ENCODE results near the gene NXPE3.
A peak's percentile ranks its signal among the peaks of the same experiment; 100 is the strongest.
"Not testable (repeated sequence)": the region's sequence is repeated elsewhere in the genome, so short reads cannot be mapped to it uniquely, and the experiment has no call there.

Gene NXPE3

GRCh38 chr3:101779047-101779821, at the start of gene NXPE3:
Gene NXPE3, plus strand, starts transcription at chr3:101779211. Its CDS starts 6,386 bp downstream, at chr3:101785597.
- Histone ChIP-seq H3K27ac (ENCODE audit: low read depth, low read length) (peak within 1 kb of the TSS; percentile 71), H3K4me3 (ENCODE audit: low read depth in 1 of 2, low read length in 2 of 2) (peak within 1 kb of the TSS; percentile 88), H3K9ac (ENCODE audit: low read depth in 1 of 2, low read length in 2 of 2) (peak within 1 kb of the TSS; percentile 52 to 81), H3K27me3 (ENCODE audit: control insufficient read depth in 1 of 2, insufficient read depth in 2 of 2, low read length in 2 of 2) (no peaks in the 10 kb centered on the region), H3K9me3 (ENCODE audit: control insufficient read depth in 1 of 2, low read length in 2 of 2) (no peaks in the 10 kb centered on the region), H3K36me3 (ENCODE audit: control insufficient read depth in 1 of 2, insufficient read depth in 2 of 2, low read length in 2 of 2) (peaks cover 6 to 7% of the 10 kb centered on the region in 2 donors), H3K4me1 (ENCODE audit: control insufficient read depth in 1 of 2, insufficient read depth in 2 of 2, low read length in 2 of 2) (peaks cover 14 to 15% of the 10 kb centered on the region in 2 donors)

DNA sequence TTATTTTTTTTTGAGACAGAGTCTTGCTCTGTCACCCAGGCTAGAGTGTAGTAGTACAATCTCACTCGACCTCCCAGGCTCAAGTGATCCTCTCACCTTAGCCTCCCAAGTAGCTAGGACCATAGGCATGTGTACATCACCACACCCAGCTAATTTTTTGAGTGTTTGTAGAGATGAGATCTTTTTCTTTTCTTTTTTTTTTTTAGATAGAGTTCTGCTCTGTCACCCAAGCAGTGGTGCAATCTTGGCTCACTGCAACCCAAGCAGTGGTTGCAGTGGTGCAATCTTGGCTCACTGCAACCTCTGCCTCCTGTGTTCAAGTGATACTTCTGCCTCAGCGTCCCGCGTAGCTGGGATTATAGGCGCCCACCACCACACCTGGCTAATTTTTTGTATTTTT, 49.4 kb upstream of the NXPE3 start:
- no peak overlapping the region for H3K27ac ChIP-seq (ENCODE audit: low read depth, low read length)
- no peaks in the 10 kb centered on the region for H3K27me3 ChIP-seq (ENCODE audit: control insufficient read depth in 1 of 2, insufficient read depth in 2 of 2, low read length in 2 of 2)
- no peaks in the 10 kb centered on the region for H3K9me3 ChIP-seq (ENCODE audit: control insufficient read depth in 1 of 2, low read length in 2 of 2)
- H3K4me3 ChIP-seq (ENCODE audit: low read depth in 1 of 2, low read length in 2 of 2): no peak overlapping the region
- H3K9ac ChIP-seq (ENCODE audit: low read depth in 1 of 2, low read length in 2 of 2): no peak overlapping the region
- peaks cover 8 to 43% of the 10 kb centered on the region in 2 donors for H3K36me3 ChIP-seq (ENCODE audit: control insufficient read depth in 1 of 2, insufficient read depth in 2 of 2, low read length in 2 of 2)
- peaks cover 4 to 6% of the 10 kb centered on the region in 2 donors for H3K4me1 ChIP-seq (ENCODE audit: control insufficient read depth in 1 of 2, insufficient read depth in 2 of 2, low read length in 2 of 2)

DNA sequence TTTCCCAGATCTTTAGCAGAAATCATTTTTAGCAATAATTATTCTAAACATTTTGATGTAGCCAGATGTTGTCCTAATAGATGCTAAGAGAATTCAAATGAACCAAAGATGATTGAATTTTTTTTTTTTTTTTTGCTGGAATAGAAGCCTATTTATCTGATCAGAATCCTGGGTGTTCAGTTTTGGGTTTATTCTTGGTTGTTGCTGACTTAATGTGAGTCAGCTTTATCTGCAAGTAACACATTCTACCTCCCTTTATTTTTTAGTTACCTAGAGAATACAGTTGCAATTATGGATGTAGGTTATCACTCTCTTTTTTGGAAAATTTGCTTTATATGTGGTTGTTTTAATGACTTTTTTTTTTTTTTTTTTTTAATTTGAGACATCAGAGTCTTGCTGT, 48.2 kb upstream of the NXPE3 start:
- Histone ChIP-seq H3K9me3 (ENCODE audit: control insufficient read depth in 1 of 2, low read length in 2 of 2) (no peaks in the 10 kb centered on the region), H3K4me3 (ENCODE audit: low read depth in 1 of 2, low read length in 2 of 2) (no peak overlapping the region), H3K9ac (ENCODE audit: low read depth in 1 of 2, low read length in 2 of 2) (no peak overlapping the region), H3K4me1 (ENCODE audit: control insufficient read depth in 1 of 2, insufficient read depth in 2 of 2, low read length in 2 of 2) (peaks cover 4 to 5% of the 10 kb centered on the region in 2 donors), H3K27ac (ENCODE audit: low read depth, low read length) (no peak overlapping the region), H3K27me3 (ENCODE audit: control insufficient read depth in 1 of 2, insufficient read depth in 2 of 2, low read length in 2 of 2) (no peaks in the 10 kb centered on the region), H3K36me3 (ENCODE audit: control insufficient read depth in 1 of 2, insufficient read depth in 2 of 2, low read length in 2 of 2) (peaks cover 10 to 56% of the 10 kb centered on the region in 2 donors)

DNA sequence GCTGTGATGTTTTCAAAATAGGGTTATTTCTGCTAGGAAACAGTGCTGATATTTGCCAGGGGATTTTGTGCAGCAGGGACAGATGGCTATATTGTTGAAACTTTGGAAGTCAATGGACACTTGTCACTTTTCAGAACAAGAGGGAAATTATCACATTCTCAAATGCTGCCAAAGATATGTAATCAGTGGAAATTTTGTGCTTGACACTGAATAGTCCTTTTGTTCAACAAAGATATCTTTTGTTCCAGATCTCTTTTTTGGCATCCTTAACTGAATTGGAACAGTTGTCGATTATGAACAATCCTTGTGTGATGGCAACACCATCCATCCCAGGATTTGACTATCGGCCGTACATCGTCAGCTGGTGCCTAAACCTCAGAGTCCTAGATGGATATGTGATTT, 46.8 kb upstream of the NXPE3 start:
- H3K9ac ChIP-seq (ENCODE audit: low read depth in 1 of 2, low read length in 2 of 2): no peak overlapping the region
- no peaks in the 10 kb centered on the region for H3K27me3 ChIP-seq (ENCODE audit: control insufficient read depth in 1 of 2, insufficient read depth in 2 of 2, low read length in 2 of 2)
- H3K9me3 ChIP-seq (ENCODE audit: control insufficient read depth in 1 of 2, low read length in 2 of 2): no peaks in the 10 kb centered on the region
- H3K4me3 ChIP-seq (ENCODE audit: low read depth in 1 of 2, low read length in 2 of 2): no peak overlapping the region
- H3K36me3 ChIP-seq (ENCODE audit: control insufficient read depth in 1 of 2, insufficient read depth in 2 of 2, low read length in 2 of 2): peaks cover 10 to 66% of the 10 kb centered on the region in 2 donors
- H3K4me1 ChIP-seq (ENCODE audit: control insufficient read depth in 1 of 2, insufficient read depth in 2 of 2, low read length in 2 of 2): no peaks in the 10 kb centered on the region
- H3K27ac ChIP-seq (ENCODE audit: low read depth, low read length): no peak overlapping the region

DNA sequence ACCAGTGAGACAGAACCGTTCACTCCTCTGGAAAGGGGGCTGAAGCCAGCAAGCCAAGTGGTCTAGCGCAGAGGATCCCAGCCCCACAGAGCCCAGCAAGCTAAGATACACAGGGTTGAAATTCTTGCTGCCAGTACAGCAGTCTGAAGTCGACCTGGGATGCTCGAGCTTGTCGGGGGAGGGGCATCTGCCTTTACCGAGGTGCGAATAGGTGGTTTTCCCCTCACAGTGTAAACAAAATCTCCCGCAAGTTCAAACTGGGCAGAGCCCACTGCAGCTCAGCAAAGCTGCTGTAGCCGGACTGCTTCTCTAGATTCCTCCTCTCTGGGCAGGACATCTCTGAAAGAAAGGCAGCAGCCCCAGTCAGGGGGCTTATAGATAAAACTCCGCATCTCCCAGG, 43.2 kb upstream of the NXPE3 start:
- no peak overlapping the region for H3K4me3 ChIP-seq (ENCODE audit: low read depth in 1 of 2, low read length in 2 of 2)
- H3K36me3 ChIP-seq (ENCODE audit: control insufficient read depth in 1 of 2, insufficient read depth in 2 of 2, low read length in 2 of 2): peaks cover 10 to 52% of the 10 kb centered on the region in 2 donors
- no peak overlapping the region for H3K27ac ChIP-seq (ENCODE audit: low read depth, low read length)
- no peak overlapping the region for H3K9ac ChIP-seq (ENCODE audit: low read depth in 1 of 2, low read length in 2 of 2)
- H3K4me1 ChIP-seq (ENCODE audit: control insufficient read depth in 1 of 2, insufficient read depth in 2 of 2, low read length in 2 of 2): no peaks in the 10 kb centered on the region
- H3K27me3 ChIP-seq (ENCODE audit: control insufficient read depth in 1 of 2, insufficient read depth in 2 of 2, low read length in 2 of 2): no peaks in the 10 kb centered on the region
- no peaks in the 10 kb centered on the region for H3K9me3 ChIP-seq (ENCODE audit: control insufficient read depth in 1 of 2, low read length in 2 of 2)

- not testable (repeated sequence) for H3K9ac ChIP-seq (ENCODE audit: low read depth in 1 of 2, low read length in 2 of 2); H3K27me3 ChIP-seq (ENCODE audit: control insufficient read depth in 1 of 2, insufficient read depth in 2 of 2, low read length in 2 of 2); H3K4me3 ChIP-seq (ENCODE audit: low read depth in 1 of 2, low read length in 2 of 2); H3K4me1 ChIP-seq (ENCODE audit: control insufficient read depth in 1 of 2, insufficient read depth in 2 of 2, low read length in 2 of 2); H3K27ac ChIP-seq (ENCODE audit: low read depth, low read length); H3K36me3 ChIP-seq (ENCODE audit: control insufficient read depth in 1 of 2, insufficient read depth in 2 of 2, low read length in 2 of 2); H3K9me3 ChIP-seq (ENCODE audit: control insufficient read depth in 1 of 2, low read length in 2 of 2)
These were observed 37.1 kb upstream of the NXPE3 start for GRCh38 chr3:101741914-101742313.

DNA sequence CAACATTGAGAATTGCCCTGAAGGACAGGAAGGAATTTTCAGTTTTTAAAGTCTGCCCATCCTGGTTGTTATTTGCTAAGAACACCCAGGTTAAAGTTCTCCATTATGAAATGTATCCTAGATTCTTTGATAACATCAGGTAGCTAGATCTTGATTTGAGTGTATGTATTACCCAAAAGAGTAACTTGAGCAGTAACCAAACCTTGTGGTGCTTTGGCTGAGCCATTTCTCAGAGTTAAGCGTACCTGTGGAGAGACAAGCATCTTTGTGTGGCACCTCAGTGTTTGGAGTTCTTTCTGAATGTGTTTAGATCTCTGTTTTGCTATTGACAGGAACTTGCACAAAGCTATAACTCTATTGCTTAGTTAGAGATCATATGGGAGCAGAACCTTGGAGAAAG, 34.2 kb upstream of the NXPE3 start:
- H3K9me3 ChIP-seq (ENCODE audit: control insufficient read depth in 1 of 2, low read length in 2 of 2): no peaks in the 10 kb centered on the region
- no peaks in the 10 kb centered on the region for H3K4me1 ChIP-seq (ENCODE audit: control insufficient read depth in 1 of 2, insufficient read depth in 2 of 2, low read length in 2 of 2)
- no peaks in the 10 kb centered on the region for H3K27me3 ChIP-seq (ENCODE audit: control insufficient read depth in 1 of 2, insufficient read depth in 2 of 2, low read length in 2 of 2)
- peaks cover 0 to 3% of the 10 kb centered on the region in 2 donors for H3K36me3 ChIP-seq (ENCODE audit: control insufficient read depth in 1 of 2, insufficient read depth in 2 of 2, low read length in 2 of 2)
- H3K9ac ChIP-seq (ENCODE audit: low read depth in 1 of 2, low read length in 2 of 2): no peak overlapping the region
- H3K27ac ChIP-seq (ENCODE audit: low read depth, low read length): no peak overlapping the region
- no peak overlapping the region for H3K4me3 ChIP-seq (ENCODE audit: low read depth in 1 of 2, low read length in 2 of 2)

- not testable (repeated sequence) for H3K36me3 ChIP-seq (ENCODE audit: control insufficient read depth in 1 of 2, insufficient read depth in 2 of 2, low read length in 2 of 2); H3K4me3 ChIP-seq (ENCODE audit: low read depth in 1 of 2, low read length in 2 of 2); H3K9ac ChIP-seq (ENCODE audit: low read depth in 1 of 2, low read length in 2 of 2); H3K9me3 ChIP-seq (ENCODE audit: control insufficient read depth in 1 of 2, low read length in 2 of 2); H3K27ac ChIP-seq (ENCODE audit: low read depth, low read length); H3K27me3 ChIP-seq (ENCODE audit: control insufficient read depth in 1 of 2, insufficient read depth in 2 of 2, low read length in 2 of 2); H3K4me1 ChIP-seq (ENCODE audit: control insufficient read depth in 1 of 2, insufficient read depth in 2 of 2, low read length in 2 of 2)
These were observed 33.1 kb upstream of the NXPE3 start for GRCh38 chr3:101745934-101746333.

DNA sequence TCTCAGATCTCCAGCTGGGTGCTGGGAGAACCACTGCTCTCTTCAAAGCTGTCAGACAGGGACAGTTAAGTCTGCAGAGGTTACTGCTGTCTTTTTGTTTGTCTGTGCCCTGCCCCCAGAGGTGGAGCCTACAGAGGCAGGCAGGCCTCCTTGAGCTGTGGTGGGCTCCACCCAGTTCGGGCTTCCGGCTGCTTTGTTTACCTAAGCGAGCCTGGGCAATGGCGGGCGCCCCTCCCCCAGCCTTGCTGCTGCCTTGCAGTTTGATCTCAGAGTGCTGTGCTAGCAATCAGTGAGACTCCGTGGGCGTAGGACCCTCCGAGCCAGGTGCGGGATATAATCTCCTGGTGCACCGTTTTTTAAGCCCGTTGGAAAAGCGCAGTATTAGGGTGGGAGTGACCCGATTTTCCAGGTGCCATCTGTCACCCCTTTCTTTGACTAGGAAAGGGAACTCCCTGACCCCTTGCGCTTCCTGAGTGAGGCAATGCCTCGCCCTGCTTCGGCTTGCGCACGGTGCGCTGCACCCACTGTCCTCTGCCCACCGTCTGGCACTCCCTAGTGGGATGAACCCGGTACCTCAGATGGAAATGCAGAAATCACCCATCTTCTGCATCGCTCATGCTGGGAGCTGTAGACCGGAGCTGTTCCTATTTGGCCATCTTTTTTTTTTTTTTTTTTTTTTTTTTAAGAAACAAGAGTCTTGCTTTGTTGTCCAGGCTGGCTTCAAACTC, 25.5 kb upstream of the NXPE3 start:
- H3K27ac ChIP-seq (ENCODE audit: low read depth, low read length); H3K4me3 ChIP-seq (ENCODE audit: low read depth in 1 of 2, low read length in 2 of 2); H3K9ac ChIP-seq (ENCODE audit: low read depth in 1 of 2, low read length in 2 of 2); H3K4me1 ChIP-seq (ENCODE audit: control insufficient read depth in 1 of 2, insufficient read depth in 2 of 2, low read length in 2 of 2); H3K27me3 ChIP-seq (ENCODE audit: control insufficient read depth in 1 of 2, insufficient read depth in 2 of 2, low read length in 2 of 2); H3K9me3 ChIP-seq (ENCODE audit: control insufficient read depth in 1 of 2, low read length in 2 of 2): not testable (repeated sequence)
- H3K36me3 ChIP-seq (ENCODE audit: control insufficient read depth in 1 of 2, insufficient read depth in 2 of 2, low read length in 2 of 2): peaks cover 11 to 21% of the 10 kb centered on the region in 2 donors

DNA sequence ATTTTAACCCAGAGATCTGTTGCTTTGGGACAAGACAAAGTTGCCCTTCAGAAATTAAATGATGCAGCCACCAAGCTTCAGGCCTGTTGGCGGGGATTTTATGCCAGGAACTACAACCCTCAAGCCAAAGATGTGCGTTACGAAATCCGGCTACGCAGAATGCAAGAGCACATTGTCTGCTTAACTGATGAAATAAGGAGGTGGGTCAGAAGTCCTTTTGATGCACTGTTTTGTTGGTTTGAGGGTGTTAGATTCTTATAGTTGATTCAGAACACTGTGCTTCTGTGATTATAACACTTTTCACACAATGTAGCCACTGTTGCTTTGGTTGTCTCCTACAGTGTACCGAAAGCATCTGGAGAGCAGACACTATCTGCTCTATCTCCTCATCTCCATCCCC, 20.8 kb upstream of the NXPE3 start:
- H3K36me3 ChIP-seq (ENCODE audit: control insufficient read depth in 1 of 2, insufficient read depth in 2 of 2, low read length in 2 of 2): peaks cover 11 to 31% of the 10 kb centered on the region in 2 donors
- no peak overlapping the region for H3K4me3 ChIP-seq (ENCODE audit: low read depth in 1 of 2, low read length in 2 of 2)
- H3K27ac ChIP-seq (ENCODE audit: low read depth, low read length): no peak overlapping the region
- H3K9me3 ChIP-seq (ENCODE audit: control insufficient read depth in 1 of 2, low read length in 2 of 2): no peaks in the 10 kb centered on the region
- H3K4me1 ChIP-seq (ENCODE audit: control insufficient read depth in 1 of 2, insufficient read depth in 2 of 2, low read length in 2 of 2): no peaks in the 10 kb centered on the region
- H3K27me3 ChIP-seq (ENCODE audit: control insufficient read depth in 1 of 2, insufficient read depth in 2 of 2, low read length in 2 of 2): no peaks in the 10 kb centered on the region
- H3K9ac ChIP-seq (ENCODE audit: low read depth in 1 of 2, low read length in 2 of 2): no peak overlapping the region
